Tibial artery (tissue), 4 donors: Measurements from ENCODE around the gene LAT.

ENCODE experiments used
- DNase-seq, 2 donors: peaks; one replicate each; pipeline ENCODE4 v3.0.0-alpha.2; 2019
- H3K27ac ChIP-seq, 2 donors: fragments of 200-600 bp; sonication (generic) in 1 of 2; 1 replicate in 1 of 2; 2 replicates in 1 of 2; pipeline ENCODE4 v1.5.1; 2018 to 2019; ENCODE audit warnings: mild to moderate bottlenecking in 1 of 2
- H3K27me3 ChIP-seq, 2 donors: fragments of 200-600 bp; sonication (generic) in 1 of 2; one replicate each; pipeline versions ENCODE4 v1.5.1 to v1.6.0; 2016 to 2019
- H3K36me3 ChIP-seq, 3 donors: fragments of 200-600 bp; sonication (generic) in 2 of 3; one replicate each; pipeline ENCODE4 v1.5.1; 2016 to 2019; ENCODE audit warnings: mild to moderate bottlenecking in 2 of 3
- H3K4me1 ChIP-seq, 4 donors: fragments of 200-600 bp; sonication (generic) in 2 of 4; 1 replicate in 3 of 4; 2 replicates in 1 of 4; pipeline ENCODE4 v1.5.1; 2016 to 2019
- H3K4me3 ChIP-seq, 2 donors: fragments of 200-600 bp; sonication (generic) in 1 of 2; 1 replicate in 1 of 2; 2 replicates in 1 of 2; pipeline ENCODE4 v1.5.1; 2018 to 2019; ENCODE audit warnings: mild to moderate bottlenecking in 2 of 2
- H3K9me3 ChIP-seq, 3 donors: fragments of 200-600 bp; sonication (generic) in 1 of 3; one replicate each; pipeline ENCODE4 v1.5.1; 2016 to 2019
- CTCF ChIP-seq, 2 experiments: fragments of 200-600 bp in 1 of 2; fragments of 450-650 bp in 1 of 2; IDR thresholded peaks; one replicate each; pipeline ENCODE4 v1.5.1; 2017 to 2019; ENCODE audit warnings: antibody characterized with exemption in 2 of 2, mild to moderate bottlenecking in 1 of 2, moderate library complexity in 1 of 2
- intact Hi-C: fragments of 100-400 bp; cut with DNase I; formaldehyde crosslinking; loops from one replicate; pipeline ENCODE4 v1.15.0; 2023; ENCODE audit warnings: low total_unique reads

LAT gene

GRCh38 chr16:28990375-28991040, 5.7 kb downstream of the LAT start:
- intact Hi-C loops: no loop called here
- no peak for DNase-seq

GRCh38 chr16:28991687-28992086, 6.8 kb downstream of the LAT start:
- no peaks in the 10 kb centered on the region for H3K4me1 ChIP-seq
- H3K27ac ChIP-seq: no peak overlapping the region
- TF ChIP-seq CTCF (IDR thresholded peaks at IDR 0.05): no peak
- peaks cover 18 to 42% (median 22%) of the 10 kb centered on the region in 3 donors for H3K36me3 ChIP-seq
- no peak overlapping the region for H3K4me3 ChIP-seq
- no peak for DNase-seq
- peaks cover 0 to 3% of the 10 kb centered on the region in 2 donors for H3K27me3 ChIP-seq
- intact Hi-C loops: no loop called here
- peaks cover 0 to 6% (median 6%) of the 10 kb centered on the region in 3 donors for H3K9me3 ChIP-seq

More at GRCh38 chr16:28990375-28991040, 5.7 kb downstream of the LAT start:
- TF ChIP-seq CTCF (IDR thresholded peaks at IDR 0.05): no peak
- peaks cover 25 to 53% (median 33%) of the 10 kb centered on the region in 3 donors for H3K36me3 ChIP-seq
- no peaks in the 10 kb centered on the region for H3K4me1 ChIP-seq
- H3K4me3 ChIP-seq: no peak overlapping the region
- H3K9me3 ChIP-seq: peaks cover 0 to 7% (median 6%) of the 10 kb centered on the region in 3 donors
- H3K27me3 ChIP-seq: peaks cover 0 to 2% of the 10 kb centered on the region in 2 donors
- H3K27ac ChIP-seq: no peak overlapping the region

- peaks cover 10 to 34% (median 14%) of the 10 kb centered on the region in 3 donors for H3K36me3 ChIP-seq
- H3K27me3 ChIP-seq: peaks cover 0 to 3% of the 10 kb centered on the region in 2 donors
- H3K9me3 ChIP-seq: no peaks in the 10 kb centered on the region
- no peaks in the 10 kb centered on the region for H3K4me1 ChIP-seq
- no peak for DNase-seq
- no peak overlapping the region for H3K4me3 ChIP-seq
- H3K27ac ChIP-seq: no peak overlapping the region
- no peak for TF ChIP-seq CTCF (IDR thresholded peaks at IDR 0.05)
- intact Hi-C loops: no loop called here
Measured at GRCh38 chr16:28992496-28992895, 7.6 kb downstream of the LAT start.

- Histone ChIP-seq H3K27me3 (peaks cover 0 to 3% of the 10 kb centered on the region in 2 donors), H3K9me3 (no peaks in the 10 kb centered on the region), H3K36me3 (no peaks in the 10 kb centered on the region), H3K27ac (no peak overlapping the region), H3K4me1 (no peaks in the 10 kb centered on the region), H3K4me3 (no peak overlapping the region)
- intact Hi-C loops: no loop called here
- no peak for TF ChIP-seq CTCF (IDR thresholded peaks at IDR 0.05)
- DNase-seq: no peak
Measured at GRCh38 chr16:28998837-28999236, 14.0 kb downstream of the LAT start.

GRCh38 chr16:28999577-28999976, 14.7 kb downstream of the LAT start:
- DNase-seq: no peak

More at GRCh38 chr16:28999577-28999976, 14.7 kb downstream of the LAT start:
- no peaks in the 10 kb centered on the region for H3K36me3 ChIP-seq
- no peak overlapping the region for H3K4me3 ChIP-seq
- H3K27me3 ChIP-seq: peaks cover 0 to 3% of the 10 kb centered on the region in 2 donors
- no peaks in the 10 kb centered on the region for H3K4me1 ChIP-seq
- TF ChIP-seq CTCF (IDR thresholded peaks at IDR 0.05): no peak
- no peaks in the 10 kb centered on the region for H3K9me3 ChIP-seq
- intact Hi-C loops: no loop called here
- no peak overlapping the region for H3K27ac ChIP-seq
